PC-9 (cell line): ENCODE measurements around the gene GFPT2. TPM values are rescaled to one million over a fixed set of nuclear protein-coding genes. Genes with fewer than 3 reads are reported as not detected.

Experiments
- BruUV-seq: library from RNA; stranded (reverse); fragments of 400-500 nt; replicated peaks from 2 replicates; lab custom pipeline; 2021; lab: Mats Ljungman, UMichigan
- CTCF ChIA-PET: fragments of 300-600 bp; sonication (Branson Sonifier 250); formaldehyde crosslinking; loops from one replicate; lab custom pipeline; 2022; ENCODE audit warnings: antibody characterized with exemption; lab: Charles Lee
- POLR2A ChIA-PET: fragments of 300-600 bp; sonication (Branson Sonifier 250); formaldehyde crosslinking; loops from one replicate; lab custom pipeline; 2022; ENCODE audit warnings: antibody characterized with exemption; ENCODE audit not compliant: unreplicated experiment; lab: Charles Lee
- DNase-seq, 2 experiments: peaks; one replicate each; pipeline versions ENCODE4 v3.0.0 to v3.0.0-alpha.2; 2015 to 2022; ENCODE audit warnings: mixed read lengths in 1 of 2
- H2AFZ ChIP-seq: fragments of 200-600 bp; sonication (generic); 2 replicates; pipeline ENCODE4 v1.8.1; 2017; ENCODE audit warnings: antibody characterized with exemption
- H3F3A ChIP-seq: fragments of 200-600 bp; sonication (generic); 2 replicates; pipeline ENCODE4 v1.8.1; 2017; ENCODE audit warnings: antibody characterized with exemption, mild to moderate bottlenecking, low read depth; ENCODE audit not compliant: insufficient read depth
- H3K27ac ChIP-seq: fragments of 200-600 bp; sonication (generic); 2 replicates; pipeline ENCODE4 v1.6.1; 2016; ENCODE audit warnings: mixed run types
- H3K27me3 ChIP-seq: fragments of 200-600 bp; sonication (generic); 2 replicates; pipeline ENCODE4 v1.6.1; 2016; ENCODE audit warnings: low read depth, mixed run types; ENCODE audit not compliant: insufficient read depth
- H3K36me3 ChIP-seq: fragments of 200-600 bp; sonication (generic); 2 replicates; pipeline ENCODE4 v1.6.1; 2016; ENCODE audit warnings: low read depth, mixed run types
- H3K4me1 ChIP-seq: fragments of 200-600 bp; sonication (generic); replicated peaks from 2 replicates; pipeline ENCODE4 v1.6.1; 2016; ENCODE audit warnings: mixed run types; ENCODE audit not compliant: insufficient read depth
- H3K4me2 ChIP-seq: fragments of 200-600 bp; sonication (generic); 2 replicates; pipeline ENCODE4 v1.6.1; 2017; ENCODE audit warnings: mixed run types
- H3K4me3 ChIP-seq: fragments of 200-600 bp; sonication (generic); 2 replicates; pipeline ENCODE4 v1.6.1; 2016; ENCODE audit warnings: mixed run types
- H3K79me2 ChIP-seq: fragments of 200-600 bp; sonication (generic); 2 replicates; pipeline ENCODE4 v1.6.1; 2017; ENCODE audit warnings: low read depth, mixed run types
- H3K9me2 ChIP-seq: fragments of 200-600 bp; sonication (generic); 2 replicates; pipeline ENCODE4 v1.8.1; 2017; ENCODE audit warnings: mild to moderate bottlenecking; ENCODE audit not compliant: insufficient read depth
- H3K9me3 ChIP-seq: fragments of 200-600 bp; sonication (generic); 2 replicates; pipeline ENCODE4 v1.8.1; 2016; ENCODE audit warnings: low read depth; ENCODE audit not compliant: insufficient read depth
- H4K20me1 ChIP-seq: fragments of 200-600 bp; sonication (generic); 2 replicates; pipeline ENCODE4 v1.8.1; 2017; ENCODE audit not compliant: insufficient read depth
- EZH2 ChIP-seq: fragments of 200-600 bp; sonication (generic); IDR thresholded peaks from 2 replicates; pipeline ENCODE4 v1.8.0; 2017; ENCODE audit warnings: antibody characterized with exemption, low read depth
- intact Hi-C: fragments of 100-400 bp; cut with micrococcal nuclease; formaldehyde crosslinking; loops from one replicate; pipeline ENCODE4 v1.10.0; 2022; ENCODE audit not compliant: unreplicated experiment
- total RNA-seq: library from RNA; stranded (reverse); gene quantifications from 2 replicates; pipeline ENCODE4 v1.2.3, GENCODE V29; 2021
- TF ChIP-seq, protein P1 (sequence below): fragments of 200-600 bp; sonication (generic); conservative IDR thresholded peaks from 2 replicates; pipeline ENCODE4 v1.6.1; 2017; ENCODE audit warnings: mixed run types, antibody characterized with exemption, mild to moderate bottlenecking, moderate library complexity

GFPT2 gene
- total RNA-seq, 1 experiment from 2014 or later: 22.5 TPM

DNA sequence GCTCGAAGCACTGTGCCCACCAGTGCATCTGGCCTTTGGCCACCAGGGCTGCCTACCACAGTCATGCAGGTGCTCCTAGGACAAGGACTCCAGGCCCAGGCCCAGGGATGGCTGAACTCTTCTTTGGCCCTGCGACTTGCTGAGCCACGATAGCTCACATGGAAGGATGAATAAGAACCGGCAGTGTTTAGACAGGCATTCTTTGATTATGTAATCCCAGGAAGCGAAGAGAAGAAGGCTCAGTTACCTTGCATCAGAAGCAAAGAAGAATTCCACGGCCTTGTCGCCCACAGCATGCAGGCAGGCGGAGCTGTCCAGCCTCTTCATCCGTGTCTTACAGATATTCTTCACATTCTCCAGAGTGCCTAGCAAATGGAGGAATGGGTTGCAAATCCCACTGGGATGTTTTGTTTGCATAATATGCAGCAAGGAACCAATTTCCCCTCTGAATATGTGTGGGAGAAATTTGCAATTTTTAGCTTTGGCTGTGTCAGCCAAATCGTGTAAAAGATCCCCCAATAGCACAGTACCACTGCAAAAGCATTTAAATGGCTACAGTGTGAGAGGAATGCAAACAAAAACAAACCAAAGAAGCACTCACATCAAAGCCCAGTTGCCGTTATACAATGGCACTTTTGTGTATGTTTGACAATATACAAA is 29.1 kb downstream of the GFPT2 start:
- intact Hi-C loops: no loop called here
- H3K4me3 ChIP-seq: no peak overlapping the region
- H2AFZ ChIP-seq: no peak overlapping the region
- H4K20me1 ChIP-seq: no peaks in the 10 kb centered on the region
- no peaks in the 10 kb centered on the region for H3K9me3 ChIP-seq
- ChIA-PET POLR2A (no interaction called here), CTCF (no interaction called here)
- DNase-seq: no peak
- H3K79me2 ChIP-seq: no peaks in the 10 kb centered on the region
- H3K9me2 ChIP-seq: no peaks in the 10 kb centered on the region
- no TSS peak for BruUV-seq
- H3K36me3 ChIP-seq: no peaks in the 10 kb centered on the region
- no peaks in the 10 kb centered on the region for H3K27me3 ChIP-seq
- H3K4me2 ChIP-seq: no peak overlapping the region
- H3K27ac ChIP-seq: no peak overlapping the region
- H3F3A ChIP-seq: no peaks in the 10 kb centered on the region
- no peak for TF ChIP-seq EZH2
- TF ChIP-seq, protein P1, sequence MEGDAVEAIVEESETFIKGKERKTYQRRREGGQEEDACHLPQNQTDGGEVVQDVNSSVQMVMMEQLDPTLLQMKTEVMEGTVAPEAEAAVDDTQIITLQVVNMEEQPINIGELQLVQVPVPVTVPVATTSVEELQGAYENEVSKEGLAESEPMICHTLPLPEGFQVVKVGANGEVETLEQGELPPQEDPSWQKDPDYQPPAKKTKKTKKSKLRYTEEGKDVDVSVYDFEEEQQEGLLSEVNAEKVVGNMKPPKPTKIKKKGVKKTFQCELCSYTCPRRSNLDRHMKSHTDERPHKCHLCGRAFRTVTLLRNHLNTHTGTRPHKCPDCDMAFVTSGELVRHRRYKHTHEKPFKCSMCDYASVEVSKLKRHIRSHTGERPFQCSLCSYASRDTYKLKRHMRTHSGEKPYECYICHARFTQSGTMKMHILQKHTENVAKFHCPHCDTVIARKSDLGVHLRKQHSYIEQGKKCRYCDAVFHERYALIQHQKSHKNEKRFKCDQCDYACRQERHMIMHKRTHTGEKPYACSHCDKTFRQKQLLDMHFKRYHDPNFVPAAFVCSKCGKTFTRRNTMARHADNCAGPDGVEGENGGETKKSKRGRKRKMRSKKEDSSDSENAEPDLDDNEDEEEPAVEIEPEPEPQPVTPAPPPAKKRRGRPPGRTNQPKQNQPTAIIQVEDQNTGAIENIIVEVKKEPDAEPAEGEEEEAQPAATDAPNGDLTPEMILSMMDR: no peak
- peaks cover 3% of the 10 kb centered on the region; the same call in 1 of the 2 replicates for H3K4me1 ChIP-seq

DNA sequence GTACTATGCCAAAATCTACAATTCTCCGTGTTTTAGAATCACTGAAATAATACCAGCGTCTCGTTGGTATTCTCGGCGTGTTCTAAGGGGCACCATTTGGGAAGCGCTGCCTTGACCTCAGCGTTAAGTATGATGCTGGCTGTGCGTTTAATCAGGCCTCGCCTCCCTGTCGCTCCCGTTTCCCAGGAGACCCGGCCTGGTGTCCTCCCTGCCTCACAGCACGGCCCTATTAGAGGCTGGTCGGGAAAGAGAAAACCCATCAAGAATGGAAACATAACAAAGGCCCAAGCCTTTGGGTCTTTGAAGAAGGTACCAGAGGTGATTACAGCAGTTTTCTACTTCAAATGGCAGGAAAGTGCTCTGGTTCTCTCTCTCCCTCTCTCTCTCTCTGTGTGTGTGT is 30.0 kb downstream of the GFPT2 start:
- H3K79me2 ChIP-seq: no peaks in the 10 kb centered on the region
- H4K20me1 ChIP-seq: no peaks in the 10 kb centered on the region
- ChIA-PET CTCF (no interaction called here), POLR2A (no interaction called here)
- no TSS peak for BruUV-seq
- DNase-seq: no peak
- intact Hi-C loops: no loop called here
- H3K36me3 ChIP-seq: no peaks in the 10 kb centered on the region
- H3K4me2 ChIP-seq: no peak overlapping the region
- H3K9me3 ChIP-seq: no peaks in the 10 kb centered on the region
- no peaks in the 10 kb centered on the region for H3K27me3 ChIP-seq
- no peak overlapping the region for H3K4me3 ChIP-seq
- TF ChIP-seq EZH2: no peak
- TF ChIP-seq, protein P1: no peak
- H3K4me1 ChIP-seq: no peaks in the 10 kb centered on the region
- H3K9me2 ChIP-seq: no peaks in the 10 kb centered on the region
- H2AFZ ChIP-seq: no peak overlapping the region
- H3F3A ChIP-seq: no peaks in the 10 kb centered on the region
- H3K27ac ChIP-seq: no peak overlapping the region

DNA sequence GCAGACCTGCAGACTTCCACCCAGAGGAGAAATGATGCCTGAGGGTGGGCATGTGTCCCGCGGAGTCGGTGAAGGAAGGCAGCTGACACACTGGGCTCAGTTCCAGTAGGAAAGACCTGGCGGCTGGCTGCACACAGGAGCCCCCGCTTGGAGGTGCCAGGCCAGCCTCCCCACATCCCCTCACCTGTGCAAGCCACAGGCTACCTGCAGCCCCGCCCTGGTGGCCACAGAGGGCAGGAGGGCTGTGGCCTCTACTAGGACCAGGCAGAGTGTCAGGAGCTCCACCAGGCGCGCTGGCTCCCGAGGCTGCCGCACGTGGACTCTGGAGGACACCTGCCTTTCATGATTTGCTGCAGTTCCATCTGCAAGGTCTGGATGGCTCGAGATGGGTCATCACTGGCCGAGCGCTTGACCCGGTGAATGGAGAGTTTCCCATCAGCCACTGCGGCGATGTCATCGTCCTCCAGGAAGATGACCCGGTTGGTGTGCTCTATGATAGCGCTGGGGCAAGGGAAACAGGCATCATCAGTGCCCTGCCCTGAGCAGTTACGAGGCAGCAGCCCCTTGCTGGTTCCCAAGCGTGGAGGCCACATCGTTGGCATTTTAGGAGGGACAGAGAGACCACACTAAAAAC is 34.6 kb downstream of the GFPT2 start:
- intact Hi-C loops: no loop called here
- no peaks in the 10 kb centered on the region for H3K9me2 ChIP-seq
- H4K20me1 ChIP-seq: no peaks in the 10 kb centered on the region
- H3K4me3 ChIP-seq: no peak overlapping the region
- no peaks in the 10 kb centered on the region for H3K4me1 ChIP-seq
- BruUV-seq: no TSS peak
- no peaks in the 10 kb centered on the region for H3K9me3 ChIP-seq
- ChIA-PET CTCF (no interaction called here), POLR2A (no interaction called here)
- H3K4me2 ChIP-seq: no peak overlapping the region
- H3K36me3 ChIP-seq: no peaks in the 10 kb centered on the region
- H3K27me3 ChIP-seq: no peaks in the 10 kb centered on the region
- no peak overlapping the region for H2AFZ ChIP-seq
- H3K79me2 ChIP-seq: no peaks in the 10 kb centered on the region
- no peak overlapping the region for H3K27ac ChIP-seq
- TF ChIP-seq, protein P1: no peak
- TF ChIP-seq EZH2: no peak
- DNase-seq: no peak
- H3F3A ChIP-seq: no peaks in the 10 kb centered on the region; the same call in 1 of the 2 replicates
